Activated naive CD4-positive, alpha-beta T cell treated with anti-CD3 and anti-CD28 coated beads, Interleukin-2, amount 10 ng/mL, durations not matched to agents 7 days and 5 days (primary cell): ENCODE measurements around the gene C1R.

Source experiments
- CTCF ChIA-PET: fragments of 350-600 bp; sonication (Branson Sonifier 250); formaldehyde crosslinking; loops from one replicate; lab custom pipeline; 2021; ENCODE audit warnings: antibody characterized with exemption; lab: Charles Lee
- DNase-seq: peaks from one replicate; pipeline ENCODE4 v3.0.0-alpha.2; 2020
- H3K27ac Mint-ChIP-seq: one replicate; pipeline ENCODE4 v1.8.0; 2021; ENCODE audit warnings: mild to moderate bottlenecking, moderate library complexity, mixed read lengths
- H3K27me3 Mint-ChIP-seq: one replicate; pipeline ENCODE4 v1.8.0; 2021; ENCODE audit warnings: mild to moderate bottlenecking, mixed read lengths
- H3K36me3 Mint-ChIP-seq: one replicate; pipeline ENCODE4 v1.8.0; 2021; ENCODE audit warnings: mixed read lengths
- H3K4me1 Mint-ChIP-seq: one replicate; pipeline ENCODE4 v1.8.0; 2021; ENCODE audit warnings: mixed read lengths
- H3K4me3 Mint-ChIP-seq: one replicate; pipeline ENCODE4 v1.8.0; 2021; ENCODE audit warnings: mild to moderate bottlenecking, moderate library complexity, mixed read lengths
- H3K9me3 Mint-ChIP-seq: one replicate; pipeline ENCODE4 v1.8.0; 2021; ENCODE audit warnings: mixed read lengths

The C1R gene

GRCh38 chr12:7092229-7092985 is at the start of gene C1R:
C1R (minus strand) TSS chr12:7092445; CDS start chr12:7092388, 57 bp downstream.
- Mint-ChIP-seq H3K36me3 (peaks cover 1% of the 10 kb centered on the region), H3K4me3 (peak within 1 kb of the TSS; percentile 71), H3K27me3 (peaks cover 19% of the 10 kb centered on the region), H3K9me3 (no peaks in the 10 kb centered on the region), H3K4me1 (peaks cover 13% of the 10 kb centered on the region), H3K27ac (peak within 1 kb of the TSS; percentile 63)
- DNase-seq, result peak; percentile 82
- CTCF ChIA-PET, result interaction anchor here (0.7 to 2.7 kb wide), 12 partner anchors 17 to 223 kb away, joined by 3 to 15 read pairs (median 4); partner anchors contain the start of genes C1RL and LPCAT3

- CTCF ChIA-PET, result interaction anchor here (1.0 to 2.7 kb wide), 6 partner anchors 11 to 217 kb away, joined by 3 to 16 read pairs (median 6); partner anchors contain the start of genes C1RL, CLSTN3 and PEX5
These were observed 49.2 kb upstream of the C1R start for GRCh38 chr12:7141351-7142005.

GRCh38 chr12:7139200-7139599 is 47.0 kb upstream of the C1R start:
- no peaks in the 10 kb centered on the region for H3K9me3 Mint-ChIP-seq
- H3K27ac Mint-ChIP-seq, result no peak overlapping the region
- H3K4me3 Mint-ChIP-seq, result no peak overlapping the region
- CTCF ChIA-PET, result interaction anchor here (1.0 kb wide), 1 partner anchor 50 kb away, joined by 4 read pairs; no protein-coding TSS in a partner anchor
- peaks cover 3% of the 10 kb centered on the region for H3K4me1 Mint-ChIP-seq
- H3K36me3 Mint-ChIP-seq, result peaks cover 76% of the 10 kb centered on the region
- no peak for DNase-seq
- no peaks in the 10 kb centered on the region for H3K27me3 Mint-ChIP-seq

More at GRCh38 chr12:7141351-7142005, 49.2 kb upstream of the C1R start:
- H3K4me1 Mint-ChIP-seq, result peaks cover 3% of the 10 kb centered on the region
- peaks cover 75% of the 10 kb centered on the region for H3K36me3 Mint-ChIP-seq
- H3K27me3 Mint-ChIP-seq, result no peaks in the 10 kb centered on the region
- H3K9me3 Mint-ChIP-seq, result no peaks in the 10 kb centered on the region
- no peak overlapping the region for H3K27ac Mint-ChIP-seq
- H3K4me3 Mint-ChIP-seq, result no peak overlapping the region
- DNase-seq, result no peak

GRCh38 chr12:7137908-7138307 is 45.7 kb upstream of the C1R start:
- Mint-ChIP-seq H3K4me3 (no peak overlapping the region), H3K27me3 (no peaks in the 10 kb centered on the region), H3K9me3 (no peaks in the 10 kb centered on the region), H3K27ac (no peak overlapping the region), H3K4me1 (peaks cover 7% of the 10 kb centered on the region), H3K36me3 (peaks cover 80% of the 10 kb centered on the region)
- CTCF ChIA-PET, result no interaction called here
- no peak for DNase-seq

DNA sequence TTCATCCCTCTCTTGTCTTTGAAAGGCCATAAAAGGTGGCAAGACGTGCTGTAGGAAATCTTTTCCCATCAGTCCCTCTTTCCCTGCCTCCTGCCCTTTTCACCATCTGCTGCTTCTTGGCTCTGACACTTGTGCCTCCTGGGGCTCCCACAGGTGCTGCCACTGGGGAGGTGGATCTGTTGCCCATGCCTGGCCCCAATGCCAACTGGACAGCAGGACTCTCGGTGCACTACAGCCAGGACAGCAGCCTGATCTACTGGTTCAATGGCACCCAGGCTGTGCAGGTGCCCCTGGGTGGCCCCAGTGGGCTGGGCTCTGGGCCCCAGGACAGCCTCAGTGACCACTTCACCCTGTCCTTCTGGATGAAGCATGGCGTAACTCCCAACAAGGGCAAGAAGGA is 44.4 kb upstream of the C1R start:
- Mint-ChIP-seq H3K4me1 (peaks cover 17% of the 10 kb centered on the region), H3K36me3 (peaks cover 79% of the 10 kb centered on the region), H3K27ac (no peak overlapping the region), H3K9me3 (no peaks in the 10 kb centered on the region), H3K4me3 (no peak overlapping the region), H3K27me3 (no peaks in the 10 kb centered on the region)
- CTCF ChIA-PET, result interaction anchor here (1.0 kb wide), 1 partner anchor 8 kb away, joined by 6 read pairs; no protein-coding TSS in a partner anchor
- no peak for DNase-seq

DNA sequence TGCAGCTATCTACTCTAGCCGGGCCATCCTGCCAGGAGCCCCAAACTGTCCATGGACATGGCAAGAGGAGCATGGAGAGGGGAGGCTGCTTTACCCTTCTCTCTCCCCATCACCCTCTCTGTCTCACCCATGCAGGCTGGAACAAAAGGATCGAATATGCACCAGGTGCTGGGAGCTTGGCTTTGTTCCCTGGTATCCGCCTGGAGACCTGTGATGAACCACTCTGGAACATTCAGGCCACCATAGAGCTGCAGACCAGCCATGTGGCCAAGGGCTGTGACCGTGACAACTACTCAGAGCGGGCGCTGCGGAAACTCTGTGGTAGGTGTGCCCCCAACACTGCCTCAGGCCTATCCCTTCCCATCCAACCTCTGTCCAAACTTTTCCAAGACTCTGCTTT is 43.8 kb upstream of the C1R start:
- peaks cover 75% of the 10 kb centered on the region for H3K36me3 Mint-ChIP-seq

GRCh38 chr12:7134396-7135166 is 42.3 kb upstream of the C1R start:
- H3K36me3 Mint-ChIP-seq, result peaks cover 69% of the 10 kb centered on the region
- peaks cover 32% of the 10 kb centered on the region for H3K4me1 Mint-ChIP-seq
- no peaks in the 10 kb centered on the region for H3K9me3 Mint-ChIP-seq
- no peak overlapping the region for H3K4me3 Mint-ChIP-seq
- H3K27me3 Mint-ChIP-seq, result no peaks in the 10 kb centered on the region
- CTCF ChIA-PET, result interaction anchor here (0.7 to 1.4 kb wide), 2 partner anchors 10 to 29 kb away, joined by 3 read pairs; no protein-coding TSS in a partner anchor
- no peak for DNase-seq
- H3K27ac Mint-ChIP-seq, result peak overlapping the region; percentile 36

More for the DNA sequence above, 43.8 kb upstream of the C1R start:
- H3K9me3 Mint-ChIP-seq, result no peaks in the 10 kb centered on the region
- DNase-seq, result no peak
- peaks cover 23% of the 10 kb centered on the region for H3K4me1 Mint-ChIP-seq
- no peak overlapping the region for H3K27ac Mint-ChIP-seq
- H3K4me3 Mint-ChIP-seq, result no peak overlapping the region
- CTCF ChIA-PET, result interaction anchor here (1.0 kb wide), 1 partner anchor 8 kb away, joined by 6 read pairs; no protein-coding TSS in a partner anchor
- H3K27me3 Mint-ChIP-seq, result no peaks in the 10 kb centered on the region

DNA sequence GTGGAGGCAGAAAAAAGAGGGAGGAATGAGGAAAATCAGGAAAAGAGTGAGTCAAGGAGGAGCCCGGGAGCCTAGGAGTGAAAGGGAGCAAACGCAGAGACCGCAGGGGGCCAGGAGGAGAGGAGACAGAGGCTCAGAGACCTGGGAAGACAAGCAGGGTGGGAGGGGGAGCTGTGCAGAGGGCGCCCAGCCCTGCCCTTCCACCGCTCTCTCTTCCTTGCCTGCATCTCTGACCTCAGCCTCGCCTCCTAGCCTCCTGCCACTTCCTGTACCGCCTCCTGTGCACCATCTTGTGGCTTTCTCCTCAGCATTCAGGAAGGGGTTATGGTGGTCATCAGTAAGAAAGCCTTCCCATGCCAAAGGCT is 39.2 kb upstream of the C1R start:
- Mint-ChIP-seq H3K9me3 (no peaks in the 10 kb centered on the region), H3K4me1 (peaks cover 47% of the 10 kb centered on the region), H3K27me3 (peaks cover 8% of the 10 kb centered on the region), H3K4me3 (peak overlapping the region; percentile 99), H3K27ac (peak overlapping the region; percentile 91), H3K36me3 (peaks cover 47% of the 10 kb centered on the region)
- DNase-seq, result peak; percentile 74
- CTCF ChIA-PET, result interaction anchor here (2.1 kb wide), 1 partner anchor 10 kb away, joined by 8 read pairs; no protein-coding TSS in a partner anchor

DNA sequence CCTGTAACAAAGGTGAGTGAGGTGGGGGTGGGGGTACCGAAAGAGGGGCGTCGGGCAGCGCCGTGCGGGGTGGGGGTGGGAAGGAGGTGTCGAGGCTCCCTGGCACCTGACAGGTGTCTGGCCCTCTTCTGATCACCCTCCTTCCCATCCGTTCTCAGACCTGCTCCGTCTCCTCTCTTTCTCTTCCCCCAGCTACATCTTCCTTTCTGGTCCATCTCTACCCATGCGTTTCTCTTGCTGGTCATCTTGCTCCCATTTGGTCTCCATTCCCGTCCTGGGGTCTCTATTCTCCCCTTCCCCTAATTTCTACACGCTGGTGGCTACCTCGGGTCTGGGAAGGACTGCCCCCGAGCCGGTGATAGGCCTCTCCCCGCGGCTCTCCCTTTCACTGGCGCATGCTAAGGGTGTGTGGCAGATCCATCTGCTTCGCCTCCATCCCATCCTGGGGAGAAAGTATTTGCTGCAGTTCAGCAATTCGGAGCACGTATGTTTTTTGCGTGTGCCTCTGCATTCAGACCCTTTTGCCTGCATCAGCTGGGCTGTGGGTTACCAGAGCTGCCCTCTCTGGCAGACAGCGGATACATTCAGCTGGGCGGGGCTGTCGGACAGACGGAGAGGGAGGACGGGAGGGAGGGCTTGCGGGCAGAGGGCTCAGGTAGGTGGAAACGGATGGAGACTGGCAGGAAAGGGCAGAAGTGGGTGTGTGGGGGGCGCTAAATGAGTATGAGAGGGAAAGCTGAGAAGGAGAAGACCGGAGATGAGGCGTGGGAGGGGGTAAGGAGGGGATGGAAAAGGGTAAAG is 38.7 kb upstream of the C1R start:
- H3K27ac Mint-ChIP-seq, result peak overlapping the region; percentile 91
- H3K9me3 Mint-ChIP-seq, result no peaks in the 10 kb centered on the region
- CTCF ChIA-PET, result interaction anchor here (1.5 to 2.1 kb wide), 2 partner anchors 10 to 23 kb away, joined by 3 to 8 read pairs; no protein-coding TSS in a partner anchor

GRCh38 chr12:7129872-7130691 is 37.8 kb upstream of the C1R start, which contains the start of gene CLSTN3:
CLSTN3 (plus strand) TSS chr12:7130371; CDS start chr12:7130649, 278 bp downstream.
- peaks cover 47% of the 10 kb centered on the region for H3K4me1 Mint-ChIP-seq
- H3K9me3 Mint-ChIP-seq, result no peaks in the 10 kb centered on the region
- H3K27me3 Mint-ChIP-seq, result peaks cover 8% of the 10 kb centered on the region
- peak within 1 kb of the TSS; percentile 99 for H3K4me3 Mint-ChIP-seq
- H3K36me3 Mint-ChIP-seq, result peaks cover 39% of the 10 kb centered on the region
- CTCF ChIA-PET, result interaction anchor here (1.5 to 2.1 kb wide), 2 partner anchors 11 to 22 kb away, joined by 3 to 8 read pairs; no protein-coding TSS in a partner anchor
- DNase-seq, result peak; percentile 92
- H3K27ac Mint-ChIP-seq, result peak within 1 kb of the TSS; percentile 91

More for the DNA sequence above, 38.7 kb upstream of the C1R start:
- peak; percentile 74 for DNase-seq
- Mint-ChIP-seq H3K27me3 (peaks cover 8% of the 10 kb centered on the region), H3K4me1 (peaks cover 47% of the 10 kb centered on the region), H3K4me3 (peak overlapping the region; percentile 99), H3K36me3 (peaks cover 47% of the 10 kb centered on the region)

DNA sequence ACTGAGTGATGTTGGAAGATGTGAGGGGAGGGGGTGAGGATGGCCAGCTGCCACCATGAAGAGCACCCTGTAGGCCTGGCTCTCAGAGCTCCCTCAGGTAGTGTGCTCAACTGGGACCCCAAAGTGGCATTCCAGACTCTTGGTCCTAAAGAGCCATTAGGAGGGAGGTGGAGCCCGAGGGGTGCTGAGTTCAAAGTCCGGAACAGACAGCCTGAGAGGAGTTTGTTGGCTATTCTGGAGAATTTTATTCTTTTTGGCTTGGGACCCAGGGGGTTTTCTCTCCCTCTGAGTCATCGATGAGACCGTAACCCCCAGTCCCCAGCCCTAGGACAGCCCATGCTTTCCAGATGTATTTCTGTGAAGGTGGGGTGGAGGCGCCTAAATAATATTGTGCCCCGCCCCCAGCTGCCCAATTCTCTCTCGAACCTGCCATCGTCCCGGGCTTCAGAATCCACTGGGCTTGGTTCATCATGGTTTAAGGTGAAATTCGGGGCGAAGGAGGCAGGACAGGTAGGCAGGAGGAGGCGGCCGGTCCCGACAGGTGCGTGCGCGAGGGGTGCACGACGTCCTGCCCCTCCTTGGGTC is 37.1 kb upstream of the C1R start:
- H3K27me3 Mint-ChIP-seq, result peaks cover 8% of the 10 kb centered on the region
- peak overlapping the region; percentile 91 for H3K27ac Mint-ChIP-seq
- no peak for DNase-seq
- H3K4me1 Mint-ChIP-seq, result peaks cover 47% of the 10 kb centered on the region
- H3K4me3 Mint-ChIP-seq, result peak overlapping the region; percentile 99
- CTCF ChIA-PET, result interaction anchor here (2.1 kb wide), 1 partner anchor 12 kb away, joined by 8 read pairs; no protein-coding TSS in a partner anchor
- H3K36me3 Mint-ChIP-seq, result peaks cover 32% of the 10 kb centered on the region
- H3K9me3 Mint-ChIP-seq, result no peaks in the 10 kb centered on the region
